Hematopoietic multipotent progenitor cell treated with erythropoietin and hydrocortisone succinate and interleukin-3 and kit ligand, for 6 days (in vitro differentiated cells): Measurements from ENCODE around the gene GSTT2.
"Not testable (repeated sequence)": the region's sequence is repeated elsewhere in the genome, so short reads cannot be mapped to it uniquely, and the experiment has no call there.

Source experiments
- DNase-seq: peaks from one replicate; pipeline ENCODE4 v3.0.0-alpha.2; 2015

The GSTT2 gene

DNA sequence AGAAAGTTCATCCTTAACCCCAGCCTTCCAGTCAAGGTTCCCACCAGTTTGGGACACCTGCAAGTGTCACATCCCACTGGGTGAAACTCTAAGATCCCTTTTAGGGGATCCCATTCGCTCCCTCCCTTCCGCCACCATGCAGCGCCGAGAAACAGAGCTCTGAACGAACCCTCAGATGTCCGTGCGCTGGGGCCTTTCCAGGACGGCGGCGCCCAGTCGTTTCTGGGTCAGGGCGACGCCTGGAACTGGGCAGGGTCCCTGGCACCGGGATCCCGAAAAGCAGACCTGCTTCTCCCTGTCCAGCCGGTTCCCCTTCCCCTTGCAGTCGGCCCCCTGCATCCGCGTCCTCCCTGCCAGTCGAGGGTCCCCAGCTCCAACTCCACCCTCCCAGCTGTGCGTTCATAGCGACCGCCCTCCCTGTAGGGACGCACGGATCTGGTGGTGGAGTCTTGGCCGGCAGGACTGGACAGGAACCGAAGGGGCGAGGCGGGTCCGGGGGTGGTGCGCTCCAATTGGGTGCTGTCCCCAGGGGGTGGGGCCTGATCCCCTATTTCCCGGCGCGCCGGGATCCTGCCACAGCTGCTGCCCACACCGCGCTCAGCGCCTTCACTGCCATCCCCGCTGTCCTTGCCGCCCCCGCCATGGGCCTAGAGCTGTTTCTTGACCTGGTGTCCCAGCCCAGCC, at the start of gene GSTT2:
GSTT2 (plus strand) TSS at position 578 of the 684 bp plus-strand sequence.
- not testable (repeated sequence) for DNase-seq

DNA sequence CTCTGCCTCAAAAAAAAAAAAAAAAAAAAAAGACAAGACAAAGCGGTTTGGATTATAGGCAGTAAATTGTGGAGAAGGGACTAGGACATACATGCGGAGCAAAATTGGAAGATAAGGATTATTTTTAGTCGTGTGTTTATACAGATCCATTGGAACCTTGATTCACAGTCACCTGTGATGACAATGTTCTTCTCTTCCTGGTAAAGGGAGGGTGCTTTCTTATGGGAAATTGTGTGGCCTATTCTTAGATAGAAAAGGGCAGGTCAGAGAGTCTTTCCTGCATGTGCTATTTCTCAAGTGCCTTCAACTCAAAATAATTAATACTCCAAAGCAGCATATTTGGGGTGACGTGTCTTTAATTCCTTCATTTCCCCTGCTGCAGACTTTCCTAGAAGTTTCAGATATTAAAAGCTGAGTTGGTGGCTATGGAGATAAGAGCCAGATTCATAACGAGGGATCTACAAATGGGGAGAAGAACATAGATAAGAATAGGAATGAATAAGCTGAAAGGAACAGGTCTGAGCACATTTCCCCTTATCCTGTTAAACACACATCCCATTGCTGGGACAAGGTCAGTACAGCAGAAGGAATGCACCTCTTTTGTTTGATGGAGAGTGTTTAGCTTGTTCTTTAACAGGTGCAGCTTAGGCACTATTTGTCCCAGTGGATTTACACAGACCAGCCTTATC, 41.5 kb upstream of the GSTT2 start:
- peak; percentile 56 for DNase-seq

DNA sequence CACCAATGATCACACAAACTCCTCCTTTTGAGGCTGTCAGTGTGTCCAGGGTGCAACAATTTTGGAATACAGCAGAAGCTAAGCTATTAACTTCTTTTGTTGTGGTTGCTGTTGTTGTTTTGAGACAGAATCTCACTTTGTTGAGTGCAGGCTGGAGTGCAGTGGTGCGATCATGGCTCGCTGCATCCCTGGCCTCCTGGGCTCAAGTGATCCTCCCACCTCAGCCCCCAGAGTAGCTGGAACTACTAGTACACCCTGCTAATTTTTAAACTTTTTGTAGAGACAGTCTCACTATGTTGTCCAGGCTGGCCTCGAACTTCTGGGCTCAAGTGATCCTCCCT, 40.9 kb upstream of the GSTT2 start:
- DNase-seq: no peak

DNA sequence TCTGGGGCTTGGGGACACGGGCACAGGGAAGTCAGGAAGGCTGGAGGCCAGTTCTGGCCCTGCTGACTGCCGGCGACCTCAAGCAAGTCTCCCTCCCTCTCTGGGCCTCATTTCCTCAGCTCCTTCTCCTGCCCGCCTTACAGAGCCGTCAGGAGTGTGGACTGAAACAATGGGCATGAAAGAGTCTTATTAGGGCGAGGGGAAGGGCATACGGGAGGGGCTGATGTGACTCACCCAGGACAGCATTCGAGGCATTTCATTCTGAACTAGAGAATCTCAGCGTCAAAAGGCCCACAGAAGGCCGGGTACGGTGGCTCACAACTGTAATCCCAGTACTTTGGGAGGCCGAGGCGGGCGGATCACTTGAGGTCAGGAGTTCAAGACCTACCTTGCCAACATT, 39.8 kb upstream of the GSTT2 start:
- not testable (repeated sequence) for DNase-seq

DNA sequence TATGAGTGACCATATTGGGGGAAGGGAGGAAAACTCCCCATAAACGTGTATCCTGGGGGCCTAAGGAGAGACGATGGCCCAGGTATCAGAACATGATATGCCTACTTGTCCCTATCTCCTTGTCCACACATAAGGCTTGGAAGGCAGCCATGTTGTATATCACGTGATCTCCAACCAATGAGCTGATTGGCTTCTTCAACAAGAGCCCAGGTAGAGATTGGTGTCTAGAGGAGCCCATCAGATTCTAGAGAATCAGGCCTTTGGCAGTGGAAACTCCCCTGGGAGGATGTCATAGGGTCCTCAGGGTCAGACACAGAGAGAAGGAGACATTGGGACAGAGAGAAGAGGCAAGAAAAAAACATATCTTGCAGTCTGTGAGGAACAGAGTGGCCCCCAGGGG, 32.5 kb upstream of the GSTT2 start:
- peak; percentile 72 for DNase-seq

DNA sequence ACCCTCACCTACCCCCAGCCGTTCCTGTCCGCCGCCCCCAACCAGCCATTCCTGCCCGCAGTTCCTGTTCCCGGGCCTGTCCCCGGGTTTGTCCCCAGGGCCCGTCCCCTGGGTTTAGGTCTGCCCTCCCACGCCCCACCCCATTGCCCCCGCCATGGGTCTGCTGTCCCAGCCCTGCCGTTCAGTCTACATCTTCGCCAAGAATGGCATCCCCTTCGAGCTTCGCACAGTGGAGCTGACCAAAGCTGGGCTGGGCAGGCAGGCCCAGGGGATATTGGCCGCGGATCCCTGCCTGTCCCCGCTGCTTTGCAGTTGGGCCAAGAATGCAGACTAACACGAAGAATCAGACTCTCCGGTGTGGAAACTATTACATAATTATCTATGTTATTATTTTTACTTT, 30.2 kb upstream of the GSTT2 start:
- not testable (repeated sequence) for DNase-seq

DNA sequence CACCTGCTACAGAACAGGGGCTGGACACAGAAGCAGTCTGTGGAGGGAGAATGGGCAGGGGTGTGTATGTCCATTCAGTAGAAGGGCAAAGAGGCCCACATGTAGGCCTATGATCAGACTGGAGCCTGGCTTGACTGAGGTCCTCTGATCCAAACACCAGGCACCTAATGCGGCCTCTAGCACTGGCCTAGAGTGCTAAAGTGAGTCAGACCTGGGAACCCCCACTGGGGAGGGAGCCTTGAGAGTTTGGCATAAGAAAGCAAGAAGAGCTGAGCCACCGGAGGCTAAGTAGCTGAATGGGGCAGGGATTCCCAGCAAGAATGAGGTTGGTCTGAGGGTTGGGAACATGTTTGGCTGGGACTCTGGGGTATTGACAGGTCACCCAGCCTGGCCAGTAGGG, 28.6 kb upstream of the GSTT2 start:
- DNase-seq: not testable (repeated sequence)

DNA sequence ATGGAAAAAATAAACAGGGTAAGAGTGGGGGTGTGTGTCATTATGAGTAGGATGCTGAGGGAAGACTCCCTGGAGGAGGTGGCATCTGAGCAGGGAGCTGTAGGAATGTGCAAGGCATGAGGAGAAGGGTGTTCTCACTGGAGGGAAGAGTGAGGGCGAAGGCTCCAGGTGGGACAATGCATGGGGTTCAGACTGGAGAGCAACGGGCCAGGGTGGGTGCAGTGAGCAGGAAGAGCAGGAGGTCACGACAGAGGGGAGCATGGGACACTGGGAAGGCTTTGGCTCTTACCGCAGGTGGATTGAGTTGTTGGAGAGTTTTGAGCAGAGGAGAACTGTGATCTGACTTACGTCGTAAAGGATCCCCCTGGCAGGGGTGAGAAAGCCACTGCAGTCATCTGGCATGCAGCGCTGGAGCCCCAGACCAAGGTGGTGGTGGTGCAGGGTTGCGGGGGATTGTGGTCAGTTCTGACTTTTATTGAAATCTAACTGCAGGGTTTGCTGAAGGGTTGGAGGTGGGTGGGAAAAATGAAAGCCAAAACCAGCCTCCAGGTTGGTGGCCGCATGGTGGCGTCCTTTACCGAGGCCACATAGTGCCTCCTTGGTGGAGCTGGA, 27.0 kb upstream of the GSTT2 start:
- DNase-seq: not testable (repeated sequence)

DNA sequence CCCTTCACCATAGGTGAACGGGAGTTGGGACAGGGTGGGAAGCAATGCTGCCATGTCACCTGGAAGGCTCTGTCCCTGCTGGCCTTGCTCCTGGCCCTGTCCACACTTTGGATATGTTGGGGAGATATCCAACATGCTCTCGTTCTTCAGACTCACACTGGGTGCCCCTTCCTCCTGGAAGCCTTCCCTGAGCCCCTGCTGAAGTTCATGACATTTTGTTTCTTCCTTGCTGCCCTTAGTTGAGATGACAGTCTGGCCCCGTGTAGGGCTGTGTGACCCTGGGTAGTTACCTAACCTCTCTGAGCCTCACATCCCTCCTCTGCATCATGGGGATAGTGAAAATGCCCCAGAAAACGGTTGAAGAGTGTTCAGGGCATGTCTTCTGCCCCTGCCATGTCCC, 26.4 kb upstream of the GSTT2 start:
- not testable (repeated sequence) for DNase-seq

DNA sequence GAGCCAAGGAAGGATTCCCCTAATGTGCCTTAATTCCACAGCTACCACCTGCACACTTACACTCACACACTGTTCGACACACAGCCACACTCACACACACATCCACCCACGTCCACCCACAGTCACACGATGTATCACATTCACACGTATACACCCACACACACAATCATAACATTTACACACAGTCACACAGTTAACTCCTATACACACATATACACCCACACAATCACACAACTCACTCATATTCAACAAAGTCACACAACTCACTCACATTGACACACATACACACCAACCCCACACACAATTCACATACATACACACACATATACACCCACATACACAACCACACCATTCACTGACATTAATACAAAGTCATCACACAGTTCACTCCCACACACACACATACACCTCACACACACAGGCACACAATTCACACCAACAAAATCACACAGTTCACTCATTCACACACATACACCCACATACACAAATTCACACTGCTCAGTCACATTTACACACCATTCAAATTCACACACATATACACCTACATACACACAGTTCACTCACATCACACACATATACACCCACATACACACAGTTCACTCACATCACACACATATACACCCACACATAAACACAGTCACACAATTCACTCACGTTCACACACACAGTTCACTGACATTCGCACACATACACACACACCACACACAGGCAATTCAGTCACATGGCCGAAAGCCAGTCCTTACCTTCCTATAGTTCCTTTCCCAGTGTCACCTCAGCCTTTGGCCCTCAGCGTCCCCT, 25.5 kb upstream of the GSTT2 start:
- DNase-seq: not testable (repeated sequence)

DNA sequence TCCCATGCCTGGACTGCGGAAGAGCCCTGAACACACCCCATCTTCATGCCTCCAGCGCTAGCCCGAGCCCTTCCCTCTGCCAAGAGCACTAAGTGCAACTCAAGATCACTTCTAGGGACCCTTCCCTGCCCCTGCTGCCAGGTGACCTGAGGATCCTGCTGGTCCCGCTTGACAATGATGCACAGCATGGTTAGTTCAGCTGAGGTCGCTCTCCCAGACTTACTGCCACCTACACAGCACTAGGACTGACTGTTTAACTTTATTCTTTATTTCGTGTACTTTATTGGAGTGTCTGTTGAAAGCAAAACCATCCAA, 25.0 kb upstream of the GSTT2 start:
- not testable (repeated sequence) for DNase-seq

DNA sequence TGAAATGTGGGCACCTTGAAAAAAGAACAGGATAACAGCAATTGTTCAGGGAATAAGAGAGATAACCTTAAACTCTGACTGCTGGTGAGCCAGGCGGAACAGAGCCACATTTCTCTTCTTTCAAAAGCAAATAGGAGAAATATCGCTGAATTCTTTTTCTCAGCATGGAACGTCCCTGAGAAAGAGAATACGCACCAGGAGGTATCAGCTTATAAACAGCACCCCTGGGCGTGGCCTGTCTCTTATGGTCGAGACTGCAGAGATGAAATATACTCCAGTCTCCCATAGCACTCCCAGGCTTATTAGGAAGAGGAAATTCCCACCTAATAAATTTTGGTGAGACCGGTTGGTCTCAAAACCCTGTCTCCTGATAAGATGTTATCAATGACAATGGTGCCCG, 24.0 kb upstream of the GSTT2 start:
- DNase-seq: not testable (repeated sequence)

DNA sequence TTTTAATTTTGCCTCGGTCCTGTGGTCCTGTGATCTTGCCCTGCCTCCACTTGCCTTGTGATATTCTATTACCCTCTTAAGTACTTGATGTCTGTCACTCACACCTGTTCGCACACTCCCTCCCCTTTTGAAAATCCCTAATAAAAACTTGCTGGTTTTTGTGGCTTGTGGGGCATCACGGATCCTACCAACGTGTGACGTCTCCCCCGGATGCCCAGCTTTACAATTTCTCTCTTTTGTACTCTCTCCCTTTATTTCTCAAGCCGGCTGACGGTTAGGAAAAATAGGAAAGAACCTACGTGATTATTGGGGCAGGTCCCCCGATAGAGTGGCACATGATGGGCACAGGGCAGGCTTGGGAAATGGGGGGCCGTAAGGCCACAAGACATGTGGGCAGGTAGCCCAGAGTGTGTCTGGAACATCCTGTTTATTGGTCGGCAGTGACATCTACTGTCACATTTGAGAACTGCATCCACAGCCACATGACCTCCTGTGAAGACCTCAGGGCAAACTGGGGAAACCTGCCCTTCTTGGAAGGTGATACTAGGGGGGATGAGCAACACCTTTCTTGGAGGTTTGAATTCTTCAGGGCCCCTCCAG, 23.5 kb upstream of the GSTT2 start:
- peak; percentile 87 for DNase-seq

DNA sequence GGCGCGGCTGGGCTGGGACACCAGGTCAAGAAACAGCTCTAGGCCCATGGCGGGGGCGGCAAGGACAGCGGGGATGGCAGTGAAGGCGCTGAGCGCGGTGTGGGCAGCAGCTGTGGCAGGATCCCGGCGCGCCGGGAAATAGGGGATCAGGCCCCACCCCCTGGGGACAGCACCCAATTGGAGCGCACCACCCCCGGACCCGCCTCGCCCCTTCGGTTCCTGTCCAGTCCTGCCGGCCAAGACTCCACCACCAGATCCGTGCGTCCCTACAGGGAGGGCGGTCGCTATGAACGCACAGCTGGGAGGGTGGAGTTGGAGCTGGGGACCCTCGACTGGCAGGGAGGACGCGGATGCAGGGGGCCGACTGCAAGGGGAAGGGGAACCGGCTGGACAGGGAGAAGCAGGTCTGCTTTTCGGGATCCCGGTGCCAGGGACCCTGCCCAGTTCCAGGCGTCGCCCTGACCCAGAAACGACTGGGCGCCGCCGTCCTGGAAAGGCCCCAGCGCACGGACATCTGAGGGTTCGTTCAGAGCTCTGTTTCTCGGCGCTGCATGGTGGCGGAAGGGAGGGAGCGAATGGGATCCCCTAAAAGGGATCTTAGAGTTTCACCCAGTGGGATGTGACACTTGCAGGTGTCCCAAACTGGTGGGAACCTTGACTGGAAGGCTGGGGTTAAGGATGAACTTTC, 18.7 kb upstream of the GSTT2 start, which contains the start of gene GSTT2B:
GSTT2B (minus strand) TSS at position 112 of the 688 bp plus-strand sequence; CDS start at position 48, 64 bp downstream.
- DNase-seq: not testable (repeated sequence)

DNA sequence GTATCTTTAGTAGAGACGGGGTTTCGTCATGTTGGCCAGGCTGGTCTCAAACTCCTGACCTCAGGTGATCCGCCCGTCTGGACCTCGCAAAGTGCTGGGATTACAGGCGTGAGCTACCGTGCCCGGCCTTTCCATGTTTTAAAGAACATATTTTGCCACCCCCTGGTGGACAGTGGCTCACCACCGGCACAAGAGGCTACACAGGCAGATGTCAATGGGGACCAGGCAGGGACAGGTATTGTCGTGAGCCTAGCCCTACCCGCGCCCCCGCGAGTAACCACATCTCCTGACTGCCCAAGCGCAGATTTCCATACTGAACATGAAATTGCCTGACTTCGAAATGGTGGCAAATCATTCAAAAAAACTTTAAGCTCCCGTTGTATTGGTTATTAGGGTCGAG, 13.8 kb upstream of the GSTT2 start:
- not testable (repeated sequence) for DNase-seq

DNA sequence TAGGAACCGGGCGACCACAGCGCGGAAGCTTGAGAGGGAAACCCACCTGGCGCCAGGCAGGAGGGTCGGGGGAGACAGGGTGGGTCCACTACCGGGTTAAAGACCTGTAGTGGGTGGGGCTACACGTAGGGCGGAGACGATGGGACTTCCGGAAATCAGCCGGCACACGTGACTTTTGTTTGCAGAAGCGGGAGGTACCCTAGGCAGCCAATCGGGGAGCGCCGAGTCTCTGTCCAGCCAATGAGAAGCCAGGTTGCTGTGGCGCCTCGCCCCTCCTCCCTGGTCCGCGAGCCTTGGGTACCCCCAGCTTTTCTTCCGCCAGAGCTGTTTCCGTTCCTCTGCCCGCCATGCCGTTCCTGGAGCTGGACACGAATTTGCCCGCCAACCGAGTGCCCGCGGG, 13.4 kb upstream of the GSTT2 start, which contains the start of gene DDTL:
DDTL (plus strand) TSS at position 321 of the 400 bp plus-strand sequence; CDS start at position 348, 27 bp downstream.
- not testable (repeated sequence) for DNase-seq

DNA sequence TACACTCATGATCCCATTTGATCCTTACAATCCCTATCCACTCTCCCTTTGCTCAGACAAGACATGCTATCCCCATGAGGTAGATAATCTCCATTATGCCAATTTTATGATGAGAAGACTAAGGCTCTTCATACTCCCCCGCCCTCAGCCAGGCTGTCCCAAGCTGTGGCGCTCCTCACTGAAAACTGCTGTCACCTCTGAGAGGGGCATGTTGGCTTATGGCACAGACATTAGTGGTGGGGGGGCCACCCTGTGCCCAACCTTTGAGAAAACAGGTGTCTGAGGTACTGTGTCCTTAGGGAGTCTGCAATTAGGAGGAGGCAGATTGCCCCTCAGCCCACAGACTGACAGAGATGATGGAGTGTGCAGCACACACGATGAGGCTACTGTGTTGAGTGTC, 10.9 kb upstream of the GSTT2 start:
- DNase-seq: no peak

DNA sequence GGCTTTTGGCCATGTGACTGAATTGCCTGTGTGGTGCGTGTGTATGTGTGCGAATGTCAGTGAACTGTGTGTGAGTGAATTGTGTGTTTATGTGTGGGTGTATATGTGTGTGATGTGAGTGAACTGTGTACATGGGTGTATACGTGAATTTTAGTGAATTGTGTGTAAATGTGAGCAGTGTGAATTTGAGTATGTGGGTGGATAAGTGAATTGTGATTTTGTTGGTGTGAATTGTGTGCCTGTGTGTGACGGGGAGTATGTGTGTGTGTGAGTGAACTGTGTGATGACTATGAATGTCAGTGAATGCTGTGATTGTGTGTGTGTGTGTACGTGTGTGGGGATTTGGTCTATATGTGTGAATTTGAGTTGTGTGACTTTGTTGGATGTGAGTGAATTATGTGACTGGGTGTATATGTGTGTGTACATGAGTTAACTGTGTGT, 9.7 kb upstream of the GSTT2 start:
- no peak for DNase-seq

DNA sequence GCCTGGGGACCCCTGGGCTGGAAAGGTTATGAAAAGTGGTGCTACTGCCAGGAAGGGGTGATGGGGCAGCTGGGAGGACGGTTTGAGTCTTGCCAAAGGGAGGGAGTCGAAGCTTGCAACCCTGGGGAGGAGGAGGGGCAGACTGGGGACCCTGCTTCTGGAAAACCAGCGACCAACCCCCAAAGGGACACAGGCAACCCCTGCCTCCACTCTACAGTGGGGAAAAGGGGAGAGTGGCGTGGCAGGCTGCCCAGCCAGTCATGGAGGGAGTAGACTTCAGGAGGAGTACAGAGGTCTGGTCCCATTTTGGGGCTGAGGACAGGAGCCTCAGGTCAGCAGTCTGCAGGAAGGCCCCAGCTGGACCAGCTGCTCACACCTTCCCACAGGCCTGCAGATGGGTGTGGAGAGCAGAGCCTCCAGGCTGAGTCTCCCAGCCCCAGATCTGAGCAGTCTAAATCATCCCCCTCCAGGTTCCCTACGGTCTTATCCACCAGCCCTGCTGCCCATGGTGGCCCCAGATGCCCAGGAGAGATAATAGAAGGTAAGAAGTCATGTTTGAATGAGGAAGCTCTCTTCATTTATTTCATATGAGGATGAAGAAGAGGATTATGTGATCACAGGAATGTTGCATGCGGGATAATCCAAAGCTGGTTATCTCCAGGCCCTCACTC, 9.0 kb upstream of the GSTT2 start:
- DNase-seq: peak; percentile 80

DNA sequence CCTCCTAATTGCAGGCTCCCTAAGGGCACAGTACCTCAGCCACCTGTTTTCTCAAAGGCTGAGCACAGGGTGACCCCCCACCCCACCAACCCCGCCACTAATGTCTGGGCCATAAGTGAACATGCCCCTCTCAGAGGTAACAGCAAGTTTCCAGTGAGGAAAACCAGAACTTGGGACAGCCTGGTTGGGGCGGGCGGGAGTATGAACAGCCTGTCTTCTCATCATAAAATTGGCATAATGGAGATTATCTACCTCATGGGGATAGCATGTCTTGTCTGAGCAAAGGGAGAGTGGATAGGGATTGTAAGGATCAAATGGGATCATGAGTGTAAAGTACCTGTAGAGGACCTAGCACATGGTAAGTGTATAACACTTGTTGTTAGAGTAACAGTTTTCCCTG, 8.0 kb upstream of the GSTT2 start:
- not testable (repeated sequence) for DNase-seq

DNA sequence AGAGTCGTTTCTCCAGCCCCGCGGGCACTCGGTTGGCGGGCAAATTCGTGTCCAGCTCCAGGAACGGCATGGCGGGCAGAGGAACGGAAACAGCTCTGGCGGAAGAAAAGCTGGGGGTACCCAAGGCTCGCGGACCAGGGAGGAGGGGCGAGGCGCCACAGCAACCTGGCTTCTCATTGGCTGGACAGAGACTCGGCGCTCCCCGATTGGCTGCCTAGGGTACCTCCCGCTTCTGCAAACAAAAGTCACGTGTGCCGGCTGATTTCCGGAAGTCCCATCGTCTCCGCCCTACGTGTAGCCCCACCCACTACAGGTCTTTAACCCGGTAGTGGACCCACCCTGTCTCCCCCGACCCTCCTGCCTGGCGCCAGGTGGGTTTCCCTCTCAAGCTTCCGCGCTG, 5.6 kb upstream of the GSTT2 start, which contains the start of gene DDT:
DDT (minus strand) TSS at position 97 of the 400 bp plus-strand sequence; CDS start at position 70, 27 bp downstream.
- not testable (repeated sequence) for DNase-seq
